Measurements from ENCODE around the gene DNAH10.

The DNAH10 gene

GRCh38 chr12:123726244-123726643 is 35.9 kb upstream of the DNAH10 start:
- Histone ChIP-seq H3K4me3 (ENCODE audit: low read length) (no peak overlapping the region), H3K36me3 (ENCODE audit: insufficient read depth, low read length) (peaks cover 89% of the 10 kb centered on the region)

GRCh38 chr12:123726962-123727361 is 35.1 kb upstream of the DNAH10 start:
- WGBS, result 92% methylated on average over 2 of the region's 2 CpGs
- Histone ChIP-seq H3K4me3 (ENCODE audit: low read length) (no peak overlapping the region), H3K4me1 (ENCODE audit: insufficient read depth, low read length) (no peaks in the 10 kb centered on the region), H3K9me3 (ENCODE audit: insufficient read depth, low read depth, low read length) (no peaks in the 10 kb centered on the region), H3K9ac (ENCODE audit: low read depth, low read length) (no peak overlapping the region), H3K27ac (ENCODE audit: low read depth, low read length) (no peak overlapping the region), H3K36me3 (ENCODE audit: insufficient read depth, low read length) (peaks cover 89% of the 10 kb centered on the region), H3K27me3 (ENCODE audit: insufficient read depth, low read length) (no peaks in the 10 kb centered on the region)

More at GRCh38 chr12:123726244-123726643, 35.9 kb upstream of the DNAH10 start:
- Histone ChIP-seq H3K27me3 (ENCODE audit: insufficient read depth, low read length) (no peaks in the 10 kb centered on the region), H3K9me3 (ENCODE audit: insufficient read depth, low read depth, low read length) (no peaks in the 10 kb centered on the region), H3K27ac (ENCODE audit: low read depth, low read length) (no peak overlapping the region), H3K9ac (ENCODE audit: low read depth, low read length) (no peak overlapping the region), H3K4me1 (ENCODE audit: insufficient read depth, low read length) (no peaks in the 10 kb centered on the region)
- 100% methylated on average over 2 of the region's 2 CpGs for WGBS

GRCh38 chr12:123727878-123728277 is 34.2 kb upstream of the DNAH10 start:
- H3K4me3 ChIP-seq (ENCODE audit: low read length), result no peak overlapping the region
- H3K9ac ChIP-seq (ENCODE audit: low read depth, low read length), result no peak overlapping the region
- no peaks in the 10 kb centered on the region for H3K27me3 ChIP-seq (ENCODE audit: insufficient read depth, low read length)
- WGBS, result 97% methylated on average over 2 of the region's 3 CpGs
- no peak overlapping the region for H3K27ac ChIP-seq (ENCODE audit: low read depth, low read length)
- no peaks in the 10 kb centered on the region for H3K9me3 ChIP-seq (ENCODE audit: insufficient read depth, low read depth, low read length)
- no peaks in the 10 kb centered on the region for H3K4me1 ChIP-seq (ENCODE audit: insufficient read depth, low read length)
- H3K36me3 ChIP-seq (ENCODE audit: insufficient read depth, low read length), result peaks cover 88% of the 10 kb centered on the region

DNA sequence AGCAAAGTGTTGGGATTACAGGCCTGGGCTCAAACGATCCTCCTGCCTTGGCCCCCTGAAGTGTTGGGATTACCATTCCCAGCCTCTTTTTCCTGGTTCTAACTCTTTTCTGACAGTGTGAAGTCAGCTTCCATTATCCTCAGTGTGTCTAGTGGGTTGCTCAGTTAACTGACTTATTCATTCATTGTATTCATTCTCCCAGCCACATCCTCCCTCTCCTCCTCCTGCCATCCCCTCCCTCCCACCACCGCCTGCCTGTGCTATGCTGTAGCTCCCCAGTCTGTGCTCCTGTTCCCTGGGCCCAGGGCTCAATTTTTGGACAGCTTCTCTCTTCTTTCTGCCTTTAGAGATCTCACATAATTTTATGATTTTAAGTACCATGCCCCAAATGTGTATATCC is 30.5 kb upstream of the DNAH10 start:
- no peak overlapping the region for H3K9ac ChIP-seq (ENCODE audit: low read depth, low read length)
- H3K36me3 ChIP-seq (ENCODE audit: insufficient read depth, low read length), result peaks cover 93% of the 10 kb centered on the region
- H3K4me1 ChIP-seq (ENCODE audit: insufficient read depth, low read length), result no peaks in the 10 kb centered on the region
- no peak overlapping the region for H3K4me3 ChIP-seq (ENCODE audit: low read length)
- no peaks in the 10 kb centered on the region for H3K9me3 ChIP-seq (ENCODE audit: insufficient read depth, low read depth, low read length)
- 91% methylated on average over 2 of the region's 2 CpGs for WGBS
- no peaks in the 10 kb centered on the region for H3K27me3 ChIP-seq (ENCODE audit: insufficient read depth, low read length)
- H3K27ac ChIP-seq (ENCODE audit: low read depth, low read length), result no peak overlapping the region

DNA sequence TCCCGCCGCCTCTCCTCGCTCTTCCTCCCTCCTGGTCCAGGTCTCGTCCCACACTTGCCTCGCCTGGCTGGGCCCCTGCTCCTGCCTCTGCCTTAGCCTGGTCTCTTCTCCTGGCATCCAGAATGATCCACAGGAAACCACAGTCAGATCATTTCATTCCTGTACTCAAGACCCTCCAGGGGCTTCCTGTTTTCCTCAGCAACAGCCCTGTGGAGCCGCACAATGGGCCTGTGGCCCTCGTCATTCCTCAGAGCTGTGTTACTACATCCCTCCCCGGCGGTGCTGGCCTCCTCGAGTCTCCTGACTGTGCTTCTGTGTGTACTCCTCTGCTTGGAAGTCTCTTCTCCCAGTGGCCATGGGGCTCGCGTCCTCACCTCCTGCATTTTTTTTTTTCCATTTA is 29.9 kb upstream of the DNAH10 start:
- WGBS, result 95% methylated on average over 12 of the region's 12 CpGs
- H3K27ac ChIP-seq (ENCODE audit: low read depth, low read length), result no peak overlapping the region
- H3K36me3 ChIP-seq (ENCODE audit: insufficient read depth, low read length), result peaks cover 94% of the 10 kb centered on the region
- no peak overlapping the region for H3K4me3 ChIP-seq (ENCODE audit: low read length)
- H3K9me3 ChIP-seq (ENCODE audit: insufficient read depth, low read depth, low read length), result no peaks in the 10 kb centered on the region
- H3K4me1 ChIP-seq (ENCODE audit: insufficient read depth, low read length), result no peaks in the 10 kb centered on the region
- H3K27me3 ChIP-seq (ENCODE audit: insufficient read depth, low read length), result no peaks in the 10 kb centered on the region
- no peak overlapping the region for H3K9ac ChIP-seq (ENCODE audit: low read depth, low read length)

GRCh38 chr12:123733229-123733628 is 28.9 kb upstream of the DNAH10 start:
- Histone ChIP-seq H3K27ac (ENCODE audit: low read depth, low read length) (no peak overlapping the region), H3K9me3 (ENCODE audit: insufficient read depth, low read depth, low read length) (no peaks in the 10 kb centered on the region), H3K4me1 (ENCODE audit: insufficient read depth, low read length) (no peaks in the 10 kb centered on the region), H3K4me3 (ENCODE audit: low read length) (no peak overlapping the region), H3K36me3 (ENCODE audit: insufficient read depth, low read length) (peaks cover 93% of the 10 kb centered on the region), H3K9ac (ENCODE audit: low read depth, low read length) (no peak overlapping the region), H3K27me3 (ENCODE audit: insufficient read depth, low read length) (no peaks in the 10 kb centered on the region)
- WGBS, result 86% methylated on average over 10 of the region's 10 CpGs

- Histone ChIP-seq H3K36me3 (ENCODE audit: insufficient read depth, low read length) (peaks cover 93% of the 10 kb centered on the region), H3K9me3 (ENCODE audit: insufficient read depth, low read depth, low read length) (no peaks in the 10 kb centered on the region), H3K27me3 (ENCODE audit: insufficient read depth, low read length) (no peaks in the 10 kb centered on the region), H3K4me1 (ENCODE audit: insufficient read depth, low read length) (no peaks in the 10 kb centered on the region), H3K4me3 (ENCODE audit: low read length) (no peak overlapping the region), H3K27ac (ENCODE audit: low read depth, low read length) (no peak overlapping the region), H3K9ac (ENCODE audit: low read depth, low read length) (no peak overlapping the region)
- 78% methylated on average over 5 of the region's 5 CpGs for WGBS
These were observed 27.8 kb upstream of the DNAH10 start for GRCh38 chr12:123734268-123734667.

- Histone ChIP-seq H3K36me3 (ENCODE audit: insufficient read depth, low read length) (peaks cover 92% of the 10 kb centered on the region), H3K9me3 (ENCODE audit: insufficient read depth, low read depth, low read length) (no peaks in the 10 kb centered on the region), H3K9ac (ENCODE audit: low read depth, low read length) (no peak overlapping the region), H3K4me1 (ENCODE audit: insufficient read depth, low read length) (no peaks in the 10 kb centered on the region), H3K27ac (ENCODE audit: low read depth, low read length) (no peak overlapping the region), H3K4me3 (ENCODE audit: low read length) (no peak overlapping the region), H3K27me3 (ENCODE audit: insufficient read depth, low read length) (no peaks in the 10 kb centered on the region)
- 93% methylated on average over 14 of the region's 14 CpGs for WGBS
These were observed 20.0 kb upstream of the DNAH10 start for GRCh38 chr12:123741937-123742572.

DNA sequence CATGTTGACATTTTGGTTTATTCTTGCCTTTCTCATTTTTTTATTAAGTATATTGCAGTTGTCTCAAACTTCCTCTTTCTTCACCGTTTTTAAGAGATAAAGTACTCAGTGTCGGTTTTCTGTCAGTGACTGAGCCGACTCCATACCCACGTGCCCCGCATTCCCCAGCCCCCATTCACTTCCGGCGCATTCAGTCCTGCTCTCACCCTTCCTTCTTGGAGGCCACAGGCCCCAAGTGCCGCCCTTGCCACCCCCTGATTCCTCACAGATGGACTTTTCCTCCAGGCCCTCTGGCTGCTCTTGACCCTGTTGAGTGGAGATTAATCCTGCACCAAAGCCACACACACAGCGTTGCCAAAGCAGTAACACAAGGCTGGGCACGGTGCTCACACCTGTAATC is 19.1 kb upstream of the DNAH10 start:
- Histone ChIP-seq H3K9me3 (ENCODE audit: insufficient read depth, low read depth, low read length) (no peaks in the 10 kb centered on the region), H3K27me3 (ENCODE audit: insufficient read depth, low read length) (no peaks in the 10 kb centered on the region), H3K4me1 (ENCODE audit: insufficient read depth, low read length) (no peaks in the 10 kb centered on the region), H3K9ac (ENCODE audit: low read depth, low read length) (no peak overlapping the region), H3K36me3 (ENCODE audit: insufficient read depth, low read length) (peaks cover 92% of the 10 kb centered on the region), H3K4me3 (ENCODE audit: low read length) (no peak overlapping the region), H3K27ac (ENCODE audit: low read depth, low read length) (no peak overlapping the region)
- 95% methylated on average over 10 of the region's 10 CpGs for WGBS

DNA sequence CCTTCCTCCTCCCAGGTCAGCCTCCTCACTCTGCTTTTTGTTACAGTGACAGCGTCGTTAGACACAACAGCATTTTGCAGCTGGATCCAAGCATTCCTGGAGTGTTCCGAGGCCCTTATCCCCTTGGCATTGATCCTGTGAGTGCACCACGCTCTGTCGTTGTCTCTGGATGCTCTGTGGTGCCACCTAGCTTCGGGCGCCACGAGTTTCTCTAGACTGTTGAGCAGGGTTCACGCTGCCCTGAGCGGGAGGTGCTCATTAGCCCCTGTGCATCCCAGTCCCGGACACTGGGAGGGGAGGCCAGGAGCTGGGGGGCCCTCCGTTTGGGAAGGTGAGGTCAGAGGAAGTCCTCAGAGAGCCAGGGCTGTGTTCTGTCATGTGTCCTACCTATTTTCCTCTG is 17.3 kb upstream of the DNAH10 start:
- Histone ChIP-seq H3K27ac (ENCODE audit: low read depth, low read length) (no peak overlapping the region), H3K9me3 (ENCODE audit: insufficient read depth, low read depth, low read length) (no peaks in the 10 kb centered on the region), H3K36me3 (ENCODE audit: insufficient read depth, low read length) (peaks cover 92% of the 10 kb centered on the region), H3K27me3 (ENCODE audit: insufficient read depth, low read length) (no peaks in the 10 kb centered on the region), H3K4me1 (ENCODE audit: insufficient read depth, low read length) (no peaks in the 10 kb centered on the region), H3K9ac (ENCODE audit: low read depth, low read length) (no peak overlapping the region), H3K4me3 (ENCODE audit: low read length) (no peak overlapping the region)
- WGBS, result 90% methylated on average over 12 of the region's 12 CpGs

DNA sequence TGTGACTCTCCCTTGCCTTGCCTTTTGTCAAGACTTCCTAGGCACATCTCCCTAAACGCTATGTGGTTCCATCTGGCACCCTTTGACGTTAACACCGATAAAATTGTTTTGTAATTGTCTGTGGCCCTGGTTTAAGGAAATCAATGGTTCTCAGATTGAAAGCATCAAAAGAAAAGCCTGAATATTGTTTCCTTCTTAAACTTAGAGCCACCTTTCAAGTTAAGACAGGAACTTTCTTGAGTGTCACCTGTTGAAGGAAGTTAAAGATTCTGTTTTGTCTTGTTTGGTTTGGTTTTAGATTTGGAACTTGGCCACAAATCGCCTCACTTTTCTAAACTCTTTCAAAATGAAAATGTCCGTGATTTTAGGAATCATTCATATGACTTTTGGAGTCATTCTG is 14.8 kb upstream of the DNAH10 start:
- WGBS, result 99% methylated on average over 3 of the region's 5 CpGs
- H3K4me3 ChIP-seq (ENCODE audit: low read length), result no peak overlapping the region
- no peak overlapping the region for H3K9ac ChIP-seq (ENCODE audit: low read depth, low read length)
- no peak overlapping the region for H3K27ac ChIP-seq (ENCODE audit: low read depth, low read length)
- no peaks in the 10 kb centered on the region for H3K4me1 ChIP-seq (ENCODE audit: insufficient read depth, low read length)
- H3K9me3 ChIP-seq (ENCODE audit: insufficient read depth, low read depth, low read length), result no peaks in the 10 kb centered on the region
- peaks cover 91% of the 10 kb centered on the region for H3K36me3 ChIP-seq (ENCODE audit: insufficient read depth, low read length)
- H3K27me3 ChIP-seq (ENCODE audit: insufficient read depth, low read length), result no peaks in the 10 kb centered on the region

DNA sequence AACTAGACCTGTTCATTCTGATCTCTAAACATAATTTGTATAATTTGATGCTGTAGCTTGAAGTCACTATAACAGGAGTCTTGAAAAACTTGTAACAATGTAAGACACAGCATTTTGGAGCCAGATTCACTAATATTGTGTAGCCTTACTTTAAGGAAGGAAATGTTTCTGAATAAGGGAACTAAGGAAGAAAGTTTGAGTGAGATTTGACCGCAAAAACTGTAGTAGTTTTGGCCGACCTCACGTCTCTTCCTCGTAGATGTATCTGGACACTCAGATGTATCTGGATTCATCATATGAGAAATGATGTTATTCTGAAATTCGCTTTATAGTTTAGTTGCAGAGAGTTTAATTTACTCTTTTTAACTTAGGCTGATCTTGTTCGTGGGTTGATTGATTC is 13.9 kb upstream of the DNAH10 start:
- Histone ChIP-seq H3K27me3 (ENCODE audit: insufficient read depth, low read length) (no peaks in the 10 kb centered on the region), H3K27ac (ENCODE audit: low read depth, low read length) (no peak overlapping the region), H3K9ac (ENCODE audit: low read depth, low read length) (no peak overlapping the region), H3K4me1 (ENCODE audit: insufficient read depth, low read length) (no peaks in the 10 kb centered on the region), H3K36me3 (ENCODE audit: insufficient read depth, low read length) (peaks cover 94% of the 10 kb centered on the region), H3K4me3 (ENCODE audit: low read length) (no peak overlapping the region), H3K9me3 (ENCODE audit: insufficient read depth, low read depth, low read length) (no peaks in the 10 kb centered on the region)
- 94% methylated on average over 6 of the region's 6 CpGs for WGBS
